ENCODE data around the gene CDRT4. TPM values are rescaled to one million over a fixed set of nuclear protein-coding genes. Genes with fewer than 3 reads are reported as not detected.

The CDRT4 gene
- total RNA-seq, 4 donors from 2014 or later, result 0.29 to 22.8 (median 4.2) TPM

DNA sequence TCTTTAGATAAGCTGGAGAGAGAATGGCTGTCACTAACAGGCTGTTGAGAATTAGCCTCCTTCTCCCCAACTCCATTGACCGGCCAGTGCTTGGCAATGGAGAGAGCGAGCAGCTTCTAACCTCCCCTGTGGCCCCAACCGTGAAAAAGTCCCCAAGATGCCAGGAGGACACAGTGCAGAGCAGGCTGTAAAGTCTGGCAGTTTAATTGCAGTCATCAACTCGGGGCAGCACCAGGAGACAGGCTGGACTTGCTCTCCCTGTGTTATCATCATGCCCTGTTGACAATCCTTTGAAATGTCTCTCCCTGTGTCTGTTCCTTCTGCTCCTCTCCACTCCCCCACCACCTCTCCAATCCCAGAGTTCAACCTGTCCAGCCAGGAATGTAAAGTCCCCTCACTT is 705 bp upstream of the CDRT4 start:
- Histone ChIP-seq H3K4me1 (peaks cover 0 to 5% of the 10 kb centered on the region in 2 donors), H3K27me3 (no peaks in the 10 kb centered on the region), H3K36me3 (no peaks in the 10 kb centered on the region), H3K9me3 (no peaks in the 10 kb centered on the region), H3K27ac (no peak overlapping the region), H3K4me3 (no peak overlapping the region)
- intact Hi-C loops (cut with DNase I; ENCODE audit: low total_unique reads), result no loop called here
- TF ChIP-seq, protein P1, sequence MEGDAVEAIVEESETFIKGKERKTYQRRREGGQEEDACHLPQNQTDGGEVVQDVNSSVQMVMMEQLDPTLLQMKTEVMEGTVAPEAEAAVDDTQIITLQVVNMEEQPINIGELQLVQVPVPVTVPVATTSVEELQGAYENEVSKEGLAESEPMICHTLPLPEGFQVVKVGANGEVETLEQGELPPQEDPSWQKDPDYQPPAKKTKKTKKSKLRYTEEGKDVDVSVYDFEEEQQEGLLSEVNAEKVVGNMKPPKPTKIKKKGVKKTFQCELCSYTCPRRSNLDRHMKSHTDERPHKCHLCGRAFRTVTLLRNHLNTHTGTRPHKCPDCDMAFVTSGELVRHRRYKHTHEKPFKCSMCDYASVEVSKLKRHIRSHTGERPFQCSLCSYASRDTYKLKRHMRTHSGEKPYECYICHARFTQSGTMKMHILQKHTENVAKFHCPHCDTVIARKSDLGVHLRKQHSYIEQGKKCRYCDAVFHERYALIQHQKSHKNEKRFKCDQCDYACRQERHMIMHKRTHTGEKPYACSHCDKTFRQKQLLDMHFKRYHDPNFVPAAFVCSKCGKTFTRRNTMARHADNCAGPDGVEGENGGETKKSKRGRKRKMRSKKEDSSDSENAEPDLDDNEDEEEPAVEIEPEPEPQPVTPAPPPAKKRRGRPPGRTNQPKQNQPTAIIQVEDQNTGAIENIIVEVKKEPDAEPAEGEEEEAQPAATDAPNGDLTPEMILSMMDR (IDR thresholded peaks at IDR 0.05), result no peak
- no peak for DNase-seq

DNA sequence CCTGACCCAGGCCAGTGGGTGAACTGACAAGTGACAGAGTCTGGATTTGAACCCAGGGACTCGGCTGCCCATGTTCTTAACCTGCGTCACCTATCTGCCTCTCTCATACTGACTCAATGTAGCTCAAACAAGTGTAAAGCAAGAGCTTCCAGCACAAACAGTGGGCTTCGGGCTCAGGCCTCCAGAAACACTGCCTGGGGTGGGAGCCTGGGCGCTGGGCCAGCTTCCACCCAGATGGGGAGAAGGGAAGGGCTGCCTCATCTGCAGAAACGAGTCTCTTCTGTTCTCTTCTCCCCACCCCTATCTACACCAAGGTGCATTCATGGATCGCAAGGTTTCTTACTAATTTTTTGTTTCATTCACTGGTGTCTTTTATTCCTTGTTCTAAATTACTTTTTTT is 1.3 kb downstream of the CDRT4 start:
- intact Hi-C loops (cut with DNase I; ENCODE audit: low total_unique reads), result no loop called here
- H3K36me3 ChIP-seq, result no peaks in the 10 kb centered on the region
- no peaks in the 10 kb centered on the region for H3K27me3 ChIP-seq
- no peak overlapping the region for H3K27ac ChIP-seq
- TF ChIP-seq POLR2A (IDR thresholded peaks at IDR 0.05), result no peak
- TF ChIP-seq, protein P1 (IDR thresholded peaks at IDR 0.05), result no peak
- H3K4me3 ChIP-seq, result no peak overlapping the region
- no peaks in the 10 kb centered on the region for H3K9me3 ChIP-seq
- no peak for DNase-seq
- H3K4me1 ChIP-seq, result peaks cover 0 to 9% of the 10 kb centered on the region in 2 donors

GRCh38 chr17:15465045-15465701 is 2.2 kb downstream of the CDRT4 start:
- Histone ChIP-seq H3K36me3 (no peaks in the 10 kb centered on the region), H3K9me3 (no peaks in the 10 kb centered on the region), H3K4me3 (no peak overlapping the region), H3K27ac (no peak overlapping the region), H3K27me3 (no peaks in the 10 kb centered on the region), H3K4me1 (peaks cover 0 to 9% of the 10 kb centered on the region in 2 donors)
- DNase-seq, result no peak
- TF ChIP-seq, protein P1 (IDR thresholded peaks at IDR 0.05), result no peak
- no peak for TF ChIP-seq POLR2A (IDR thresholded peaks at IDR 0.05)
- intact Hi-C loops (cut with DNase I; ENCODE audit: low total_unique reads), result no loop called here

- Histone ChIP-seq H3K27ac (peak overlapping the region in 1 of 2 donors; percentile 65), H3K4me1 (peaks cover 0 to 8% of the 10 kb centered on the region in 2 donors)
- intact Hi-C loops (cut with DNase I; ENCODE audit: low total_unique reads), result no loop called here
These were observed 3.0 kb downstream of the CDRT4 start for GRCh38 chr17:15464231-15464985.

More at GRCh38 chr17:15464231-15464985, 3.0 kb downstream of the CDRT4 start:
- Histone ChIP-seq H3K4me3 (no peak overlapping the region), H3K27me3 (no peaks in the 10 kb centered on the region), H3K9me3 (no peaks in the 10 kb centered on the region), H3K36me3 (no peaks in the 10 kb centered on the region)
- TF ChIP-seq, protein P1 (IDR thresholded peaks at IDR 0.05), result no peak
- no peak for TF ChIP-seq POLR2A (IDR thresholded peaks at IDR 0.05)
- no peak for DNase-seq
